Measurements from ENCODE around the gene ALDH9A1. TPM values are rescaled to one million over a fixed set of nuclear protein-coding genes. Genes with fewer than 3 reads are reported as not detected.
"Not testable (repeated sequence)": the region's sequence is repeated elsewhere in the genome, so short reads cannot be mapped to it uniquely, and the experiment has no call there.

Gene ALDH9A1
- total RNA-seq, 2 experiments from 2014 or later, result 43.9 to 45.2 TPM

DNA sequence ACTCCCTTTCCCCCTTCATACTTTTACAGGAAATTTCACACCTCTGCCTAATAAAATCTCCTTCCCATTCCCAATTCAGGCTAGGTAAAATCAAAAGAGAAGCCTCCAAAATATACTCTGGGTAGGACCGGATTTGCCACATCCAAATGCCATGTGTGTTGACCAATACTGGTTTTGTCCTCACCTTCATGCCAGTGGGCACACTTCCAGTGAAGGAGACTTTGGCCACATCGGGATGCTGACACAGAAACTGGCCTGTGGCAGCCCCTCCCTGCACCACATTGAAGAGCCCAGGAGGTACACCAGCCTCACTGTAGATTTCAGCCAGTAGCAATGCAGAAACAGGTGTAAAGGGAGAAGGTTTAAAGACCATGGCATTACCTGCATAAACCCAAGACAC lies 18.1 kb downstream of the ALDH9A1 start:
- H3K27ac Mint-ChIP-seq, result no peak overlapping the region
- no peak for DNase-seq
- H3K36me3 Mint-ChIP-seq, result peaks cover 65% of the 10 kb centered on the region
- no peak for ATAC-seq
- H3K4me3 Mint-ChIP-seq, result no peak overlapping the region
- no peaks in the 10 kb centered on the region for H3K27me3 Mint-ChIP-seq
- peaks cover 24% of the 10 kb centered on the region for H3K4me1 Mint-ChIP-seq
- CTCF ChIA-PET, result no interaction called here
- no peaks in the 10 kb centered on the region for H3K9me3 Mint-ChIP-seq (ENCODE audit: low read depth)

GRCh38 chr1:165679282-165680036 lies 18.9 kb downstream of the ALDH9A1 start:
- H3K4me1 Mint-ChIP-seq, result peaks cover 21% of the 10 kb centered on the region
- no peaks in the 10 kb centered on the region for H3K9me3 Mint-ChIP-seq (ENCODE audit: low read depth)
- no peaks in the 10 kb centered on the region for H3K27me3 Mint-ChIP-seq
- DNase-seq (no peak), ATAC-seq (no peak)
- no peak overlapping the region for H3K4me3 Mint-ChIP-seq
- CTCF ChIA-PET, result interaction anchor here (0.9 kb wide), 1 partner anchor 8 kb away, joined by 3 read pairs; no protein-coding TSS in a partner anchor
- peaks cover 62% of the 10 kb centered on the region for H3K36me3 Mint-ChIP-seq
- peak overlapping the region; percentile 14 for H3K27ac Mint-ChIP-seq

- H3K27ac Mint-ChIP-seq, result peak overlapping the region; percentile 58
- no peak overlapping the region for H3K4me3 Mint-ChIP-seq
- no peaks in the 10 kb centered on the region for H3K9me3 Mint-ChIP-seq (ENCODE audit: low read depth)
- ATAC-seq (peak; percentile 45), DNase-seq (no peak)
- CTCF ChIA-PET, result no interaction called here
- no peaks in the 10 kb centered on the region for H3K27me3 Mint-ChIP-seq
- peaks cover 19% of the 10 kb centered on the region for H3K4me1 Mint-ChIP-seq
- H3K36me3 Mint-ChIP-seq, result peaks cover 61% of the 10 kb centered on the region
Observed at GRCh38 chr1:165678509-165678908, 19.9 kb downstream of the ALDH9A1 start.

GRCh38 chr1:165675794-165676193 lies 22.6 kb downstream of the ALDH9A1 start:
- CTCF ChIA-PET, result no interaction called here
- Mint-ChIP-seq H3K9me3 (ENCODE audit: low read depth) (no peaks in the 10 kb centered on the region), H3K4me1 (peaks cover 19% of the 10 kb centered on the region), H3K27ac (no peak overlapping the region), H3K36me3 (peaks cover 61% of the 10 kb centered on the region), H3K27me3 (no peaks in the 10 kb centered on the region), H3K4me3 (no peak overlapping the region)
- no peak for ATAC-seq
- DNase-seq, result no peak

- H3K9me3 Mint-ChIP-seq (ENCODE audit: low read depth), result no peaks in the 10 kb centered on the region
- H3K4me3 Mint-ChIP-seq, result no peak overlapping the region
- H3K27ac Mint-ChIP-seq, result no peak overlapping the region
- ATAC-seq (no peak), DNase-seq (no peak)
- H3K36me3 Mint-ChIP-seq, result peaks cover 60% of the 10 kb centered on the region
- peaks cover 19% of the 10 kb centered on the region for H3K4me1 Mint-ChIP-seq
- H3K27me3 Mint-ChIP-seq, result no peaks in the 10 kb centered on the region
- CTCF ChIA-PET, result no interaction called here
Observed at GRCh38 chr1:165674599-165674998, 23.8 kb downstream of the ALDH9A1 start.

DNA sequence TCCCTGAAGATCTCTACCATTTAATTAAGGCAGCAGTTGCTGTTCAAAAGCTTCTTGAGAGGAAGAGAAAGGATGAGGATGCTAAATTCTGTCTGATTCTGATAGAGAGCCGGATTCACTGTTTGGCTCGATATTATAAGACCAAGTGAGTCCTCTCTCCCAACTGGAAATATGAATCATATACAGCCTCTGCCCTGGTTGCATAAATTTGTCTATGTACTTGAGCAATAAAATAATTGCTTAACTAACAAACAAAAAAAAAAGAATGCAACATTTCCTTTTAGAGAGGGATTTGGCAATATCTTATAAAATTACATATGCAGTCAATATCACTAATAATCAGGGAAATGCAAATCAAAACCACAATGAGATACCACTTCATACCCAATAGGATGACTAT lies 26.8 kb downstream of the ALDH9A1 start:
- peaks cover 63% of the 10 kb centered on the region for H3K36me3 Mint-ChIP-seq
- H3K4me3 Mint-ChIP-seq, result no peak overlapping the region
- DNase-seq, result no peak
- no peak overlapping the region for H3K27ac Mint-ChIP-seq
- CTCF ChIA-PET, result no interaction called here
- H3K4me1 Mint-ChIP-seq, result peaks cover 6% of the 10 kb centered on the region
- no peak for ATAC-seq
- H3K9me3 Mint-ChIP-seq (ENCODE audit: low read depth), result no peaks in the 10 kb centered on the region
- H3K27me3 Mint-ChIP-seq, result no peaks in the 10 kb centered on the region

DNA sequence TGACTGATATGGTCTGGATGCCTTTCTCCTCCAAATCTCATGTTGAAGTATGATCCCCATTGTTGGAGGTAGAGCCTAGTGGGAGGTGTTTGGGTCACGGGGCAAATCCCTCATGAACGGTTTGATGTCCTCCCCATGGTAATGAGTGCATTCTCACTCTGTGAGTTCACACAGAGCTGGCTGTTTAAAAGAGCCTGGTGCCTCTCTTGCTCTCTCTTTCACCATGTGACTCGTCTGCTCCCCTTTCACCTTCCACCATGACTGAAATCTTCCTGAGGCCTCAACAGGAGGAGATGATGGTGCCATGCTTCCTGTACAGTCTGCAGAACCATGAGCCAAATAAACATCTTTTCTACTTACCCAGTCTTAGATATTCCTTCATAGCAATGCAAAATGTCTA lies 30.2 kb downstream of the ALDH9A1 start:
- DNase-seq, result no peak
- H3K36me3 Mint-ChIP-seq, result peaks cover 78% of the 10 kb centered on the region
- H3K4me1 Mint-ChIP-seq, result peaks cover 9% of the 10 kb centered on the region
- ATAC-seq, result no peak
- no peak overlapping the region for H3K4me3 Mint-ChIP-seq
- CTCF ChIA-PET, result interaction anchor here (0.6 kb wide), 1 partner anchor 10 kb away, joined by 3 read pairs; no protein-coding TSS in a partner anchor
- H3K9me3 Mint-ChIP-seq (ENCODE audit: low read depth), result no peaks in the 10 kb centered on the region
- no peak overlapping the region for H3K27ac Mint-ChIP-seq
- H3K27me3 Mint-ChIP-seq, result no peaks in the 10 kb centered on the region

DNA sequence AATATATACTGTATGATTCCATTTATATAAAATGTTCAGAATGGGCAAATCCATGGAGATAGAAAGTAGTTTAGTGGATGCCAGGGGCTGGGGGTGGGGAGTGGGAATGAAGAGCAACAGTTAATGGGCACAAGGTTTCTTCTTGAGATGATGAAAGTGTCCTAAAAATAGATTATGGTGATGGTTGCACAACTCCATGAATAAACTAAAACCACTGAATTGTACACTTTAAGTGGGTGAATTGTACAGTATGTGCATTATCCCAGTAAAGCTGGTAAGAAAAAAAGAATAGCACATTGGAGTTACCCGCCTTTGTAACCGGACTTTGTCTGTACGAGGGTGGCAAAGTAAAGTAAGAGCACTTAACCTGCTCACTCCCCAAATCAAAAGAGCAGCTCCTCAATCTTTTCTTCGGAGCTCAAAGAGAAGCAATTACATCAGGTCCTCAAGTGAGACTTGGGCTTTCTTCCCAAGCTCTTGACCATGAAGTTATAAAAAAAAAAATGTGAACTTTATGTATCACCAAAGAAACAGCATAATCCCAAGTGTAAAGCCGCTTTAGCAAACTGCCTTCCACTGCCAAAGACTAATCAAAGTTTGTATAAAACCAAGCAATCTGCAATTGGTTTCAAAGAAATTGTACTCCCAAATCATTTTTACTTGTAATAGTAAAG lies 32.1 kb downstream of the ALDH9A1 start:
- peaks cover 9% of the 10 kb centered on the region for H3K4me1 Mint-ChIP-seq
- H3K27me3 Mint-ChIP-seq, result no peaks in the 10 kb centered on the region
- H3K27ac Mint-ChIP-seq, result no peak overlapping the region
- H3K36me3 Mint-ChIP-seq, result peaks cover 77% of the 10 kb centered on the region
- CTCF ChIA-PET, result no interaction called here
- DNase-seq, result no peak
- H3K4me3 Mint-ChIP-seq, result no peak overlapping the region
- no peak for ATAC-seq
- H3K9me3 Mint-ChIP-seq (ENCODE audit: low read depth), result no peaks in the 10 kb centered on the region

DNA sequence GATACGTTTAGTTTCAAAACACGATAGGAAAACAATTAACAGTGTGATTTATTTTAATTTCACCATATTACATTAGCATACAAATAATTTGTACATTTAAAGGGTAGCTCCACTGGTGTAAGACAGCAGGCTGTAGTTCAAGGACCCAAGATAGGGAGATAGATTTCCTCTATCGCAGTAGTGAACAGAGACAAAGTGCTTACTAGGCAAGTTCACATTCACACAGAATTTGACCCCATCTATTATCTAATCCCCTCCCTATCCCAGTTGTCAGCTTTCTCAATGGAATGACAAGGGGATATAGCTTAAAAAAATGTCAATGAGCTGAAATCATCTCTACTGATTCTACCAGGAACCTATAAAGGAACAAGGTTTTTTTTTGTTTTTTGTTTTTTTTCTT lies 36.2 kb downstream of the ALDH9A1 start:
- DNase-seq, result no peak
- Mint-ChIP-seq H3K27me3 (no peaks in the 10 kb centered on the region), H3K36me3 (peaks cover 57% of the 10 kb centered on the region), H3K27ac (no peak overlapping the region), H3K4me1 (peaks cover 9% of the 10 kb centered on the region), H3K4me3 (no peak overlapping the region), H3K9me3 (ENCODE audit: low read depth) (no peaks in the 10 kb centered on the region)
- ATAC-seq, result no peak
- CTCF ChIA-PET, result no interaction called here

- CTCF ChIA-PET, result no interaction called here
- no peak for ATAC-seq
- no peaks in the 10 kb centered on the region for H3K27me3 Mint-ChIP-seq
- H3K27ac Mint-ChIP-seq, result no peak overlapping the region
- H3K36me3 Mint-ChIP-seq, result peaks cover 53% of the 10 kb centered on the region
- H3K9me3 Mint-ChIP-seq (ENCODE audit: low read depth), result no peaks in the 10 kb centered on the region
- DNase-seq, result no peak
- H3K4me3 Mint-ChIP-seq, result no peak overlapping the region
- H3K4me1 Mint-ChIP-seq, result peaks cover 9% of the 10 kb centered on the region
Observed at GRCh38 chr1:165661703-165662102, 36.7 kb downstream of the ALDH9A1 start.

- Mint-ChIP-seq H3K36me3 (peaks cover 46% of the 10 kb centered on the region), H3K27ac (no peak overlapping the region), H3K4me1 (no peaks in the 10 kb centered on the region), H3K27me3 (no peaks in the 10 kb centered on the region), H3K4me3 (no peak overlapping the region), H3K9me3 (ENCODE audit: low read depth) (no peaks in the 10 kb centered on the region)
- DNase-seq (no peak), ATAC-seq (no peak)
- CTCF ChIA-PET, result no interaction called here
Observed at GRCh38 chr1:165659581-165659895, 38.8 kb downstream of the ALDH9A1 start.

DNA sequence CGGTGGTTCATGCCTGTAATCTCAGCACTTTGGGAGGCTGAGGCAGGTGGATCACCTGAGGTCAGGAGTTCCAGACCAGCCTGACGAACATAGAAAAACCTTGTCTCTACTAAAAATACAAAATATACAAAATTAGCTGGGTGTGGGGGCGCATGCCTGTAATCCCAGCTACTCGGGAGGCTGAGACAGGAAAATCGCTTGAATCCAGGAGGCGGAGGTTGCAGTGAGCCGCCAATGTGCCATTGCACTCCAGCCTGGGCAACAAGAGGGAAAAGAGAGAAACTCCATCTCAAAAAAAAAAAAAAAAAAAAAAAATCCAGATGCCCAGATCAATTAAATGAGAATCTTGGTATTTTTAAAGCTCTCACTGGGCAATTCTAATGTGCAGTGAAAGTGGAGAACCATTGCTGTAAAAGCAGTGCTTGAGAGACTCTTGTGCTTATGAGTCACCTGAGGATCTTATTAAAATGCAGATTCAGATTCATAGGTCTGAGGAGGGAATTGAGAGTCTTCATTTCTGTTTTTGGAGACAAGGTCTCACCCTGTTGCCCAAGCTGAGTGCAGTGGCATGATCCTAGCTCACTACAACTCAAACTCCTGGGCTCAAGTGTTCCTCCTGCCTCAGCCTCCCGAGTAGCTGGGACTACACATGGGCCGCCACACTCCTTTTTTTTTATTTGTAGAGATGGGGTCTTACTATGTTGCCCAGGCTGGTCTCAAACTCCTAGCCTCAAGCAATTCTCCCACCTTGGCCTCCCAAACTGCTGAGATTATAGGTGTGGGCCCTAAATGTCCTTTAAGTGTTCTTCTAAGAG lies 39.4 kb downstream of the ALDH9A1 start:
- H3K4me3 Mint-ChIP-seq; H3K27ac Mint-ChIP-seq; DNase-seq; ATAC-seq; H3K9me3 Mint-ChIP-seq (ENCODE audit: low read depth); H3K4me1 Mint-ChIP-seq; H3K27me3 Mint-ChIP-seq: not testable (repeated sequence)
- CTCF ChIA-PET, result interaction anchor here (0.7 kb wide), 1 partner anchor 9 kb away, joined by 3 read pairs; no protein-coding TSS in a partner anchor
- peaks cover 43% of the 10 kb centered on the region for H3K36me3 Mint-ChIP-seq

GRCh38 chr1:165650981-165651625 lies 47.3 kb downstream of the ALDH9A1 start:
- Mint-ChIP-seq H3K4me3 (no peak overlapping the region), H3K9me3 (ENCODE audit: low read depth) (no peaks in the 10 kb centered on the region), H3K36me3 (peaks cover 22% of the 10 kb centered on the region), H3K27me3 (no peaks in the 10 kb centered on the region), H3K27ac (no peak overlapping the region), H3K4me1 (peaks cover 12% of the 10 kb centered on the region)
- CTCF ChIA-PET, result no interaction called here
- ATAC-seq, result no peak
- peak; percentile 32 for DNase-seq
